ENCODE results near the gene C1orf74. TPM values are rescaled to one million over a fixed set of nuclear protein-coding genes. Genes with fewer than 3 reads are reported as not detected.
A peak's percentile ranks its signal among the peaks of the same experiment; 100 is the strongest.

The C1orf74 gene
- 3.4 and 4.8 TPM in 2 replicates for total RNA-seq (2014; rRNA removed; shearing (Covaris generic))
- 2.5 and 2.6 TPM in 2 replicates for polyA plus RNA-seq (2015; cell fraction: cytosol; rRNA removed)
- 3.7 and 4.1 TPM in 2 replicates for polyA plus RNA-seq (2015; cell fraction: nucleus; rRNA removed)

- peak; percentile 98 for DNase-seq (ENCODE audit: low read depth, low spot score)
- in situ Hi-C loops (cut with HindIII; ENCODE audit: low pct_unique_long_range_greater_than_20kb, low sequenced_read_pairs), result no loop called here
These were observed at the start of gene C1orf74 for GRCh38 chr1:209784265-209785169. Gene C1orf74 (minus strand): TSS chr1:209784559. CDS start chr1:209783634, 925 bp downstream.

- no peak for DNase-seq (ENCODE audit: low read depth, low spot score)
- in situ Hi-C loops (cut with HindIII; ENCODE audit: low pct_unique_long_range_greater_than_20kb, low sequenced_read_pairs), result loop anchor here (25.0 kb wide), 1 partner anchor 156 kb away; no protein-coding TSS in a partner anchor
These were observed 47.3 kb upstream of the C1orf74 start for GRCh38 chr1:209831615-209832014.

GRCh38 chr1:209830722-209831121, 46.4 kb upstream of the C1orf74 start:
- DNase-seq (ENCODE audit: low read depth, low spot score), result no peak
- in situ Hi-C loops (cut with HindIII; ENCODE audit: low pct_unique_long_range_greater_than_20kb, low sequenced_read_pairs), result loop anchor here (25.0 kb wide), 1 partner anchor 157 kb away; no protein-coding TSS in a partner anchor

- in situ Hi-C loops (cut with HindIII; ENCODE audit: low pct_unique_long_range_greater_than_20kb, low sequenced_read_pairs), result loop anchor here (25.0 kb wide), 1 partner anchor 158 kb away; no protein-coding TSS in a partner anchor
- no peak for DNase-seq (ENCODE audit: low read depth, low spot score)
These were observed 45.4 kb upstream of the C1orf74 start for GRCh38 chr1:209829716-209830115.

GRCh38 chr1:209827384-209828262, 43.3 kb upstream of the C1orf74 start, which contains the start of gene UTP25:
Gene UTP25 (plus strand): TSS chr1:209827972. CDS start chr1:209828064, 92 bp downstream.
- peak; percentile 97 for DNase-seq (ENCODE audit: low read depth, low spot score)
- in situ Hi-C loops (cut with HindIII; ENCODE audit: low pct_unique_long_range_greater_than_20kb, low sequenced_read_pairs), result loop anchor here (25.0 kb wide), 1 partner anchor 160 kb away; no protein-coding TSS in a partner anchor

- DNase-seq (ENCODE audit: low read depth, low spot score), result no peak
- in situ Hi-C loops (cut with HindIII; ENCODE audit: low pct_unique_long_range_greater_than_20kb, low sequenced_read_pairs), result loop anchor here (25.0 kb wide), 1 partner anchor 161 kb away; no protein-coding TSS in a partner anchor
These were observed 41.5 kb upstream of the C1orf74 start for GRCh38 chr1:209825591-209826434.

GRCh38 chr1:209823143-209824041, 39.0 kb upstream of the C1orf74 start:
- in situ Hi-C loops (cut with HindIII; ENCODE audit: low pct_unique_long_range_greater_than_20kb, low sequenced_read_pairs), result no loop called here

GRCh38 chr1:209822706-209823105, 38.3 kb upstream of the C1orf74 start:
- DNase-seq (ENCODE audit: low read depth, low spot score), result no peak
- in situ Hi-C loops (cut with HindIII; ENCODE audit: low pct_unique_long_range_greater_than_20kb, low sequenced_read_pairs), result no loop called here

More at GRCh38 chr1:209823143-209824041, 39.0 kb upstream of the C1orf74 start:
- DNase-seq (ENCODE audit: low read depth, low spot score), result peak; percentile 69

GRCh38 chr1:209820986-209821385, 36.6 kb upstream of the C1orf74 start:
- in situ Hi-C loops (cut with HindIII; ENCODE audit: low pct_unique_long_range_greater_than_20kb, low sequenced_read_pairs), result no loop called here
- peak; percentile 21 for DNase-seq (ENCODE audit: low read depth, low spot score)

- no peak for DNase-seq (ENCODE audit: low read depth, low spot score)
- in situ Hi-C loops (cut with HindIII; ENCODE audit: low pct_unique_long_range_greater_than_20kb, low sequenced_read_pairs), result no loop called here
These were observed 34.7 kb upstream of the C1orf74 start for GRCh38 chr1:209819058-209819457.

GRCh38 chr1:209817691-209818090, 33.3 kb upstream of the C1orf74 start:
- in situ Hi-C loops (cut with HindIII; ENCODE audit: low pct_unique_long_range_greater_than_20kb, low sequenced_read_pairs), result no loop called here
- DNase-seq (ENCODE audit: low read depth, low spot score), result no peak

- in situ Hi-C loops (cut with HindIII; ENCODE audit: low pct_unique_long_range_greater_than_20kb, low sequenced_read_pairs), result no loop called here
- no peak for DNase-seq (ENCODE audit: low read depth, low spot score)
These were observed 32.6 kb upstream of the C1orf74 start for GRCh38 chr1:209816923-209817322.

GRCh38 chr1:209815931-209816341, 31.6 kb upstream of the C1orf74 start:
- DNase-seq (ENCODE audit: low read depth, low spot score), result no peak
- in situ Hi-C loops (cut with HindIII; ENCODE audit: low pct_unique_long_range_greater_than_20kb, low sequenced_read_pairs), result no loop called here

- no peak for DNase-seq (ENCODE audit: low read depth, low spot score)
- in situ Hi-C loops (cut with HindIII; ENCODE audit: low pct_unique_long_range_greater_than_20kb, low sequenced_read_pairs), result no loop called here
These were observed 31.1 kb upstream of the C1orf74 start for GRCh38 chr1:209815490-209815889.

GRCh38 chr1:209813902-209814301, 29.5 kb upstream of the C1orf74 start:
- no peak for DNase-seq (ENCODE audit: low read depth, low spot score)
- in situ Hi-C loops (cut with HindIII; ENCODE audit: low pct_unique_long_range_greater_than_20kb, low sequenced_read_pairs), result no loop called here

GRCh38 chr1:209810783-209811182, 26.4 kb upstream of the C1orf74 start:
- in situ Hi-C loops (cut with HindIII; ENCODE audit: low pct_unique_long_range_greater_than_20kb, low sequenced_read_pairs), result no loop called here
- DNase-seq (ENCODE audit: low read depth, low spot score), result no peak
